Measurements from ENCODE around the gene SCUBE2.

The SCUBE2 gene

DNA sequence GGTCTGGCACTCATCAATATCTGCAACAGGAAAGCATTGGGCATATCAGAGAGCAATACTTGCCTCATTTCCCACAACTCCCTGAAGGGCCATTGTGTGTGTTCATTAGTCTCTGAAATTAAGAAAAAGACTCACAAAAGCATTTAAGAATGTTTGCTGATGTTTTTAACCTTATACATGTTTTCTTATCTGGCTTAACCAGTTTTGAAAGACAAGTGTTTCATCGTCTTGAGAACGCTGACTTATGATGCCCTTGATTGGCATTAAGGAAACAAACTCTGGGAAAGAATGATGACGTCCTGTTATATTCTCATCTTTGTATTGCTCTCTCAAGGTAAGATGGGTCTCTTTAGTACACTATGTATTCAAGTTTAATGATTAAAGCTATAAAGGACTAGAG is 32.0 kb downstream of the SCUBE2 start:
- H3K4me1 ChIP-seq (ENCODE audit: control insufficient read depth, insufficient read depth, low read length), result peaks cover 7% of the 10 kb centered on the region
- H3K9me3 ChIP-seq (ENCODE audit: control insufficient read depth in 2 of 2, low read length in 2 of 2), result no peaks in the 10 kb centered on the region
- H3K27ac ChIP-seq (ENCODE audit: low read length), result no peak overlapping the region
- no peak overlapping the region for H3K4me3 ChIP-seq (ENCODE audit: low read length in 2 of 2)
- H3K36me3 ChIP-seq (ENCODE audit: control insufficient read depth in 2 of 2, insufficient read depth in 2 of 2, low read length in 2 of 2), result peaks cover 5 to 13% of the 10 kb centered on the region in 2 donors
- H3K27me3 ChIP-seq (ENCODE audit: control insufficient read depth in 1 of 2, insufficient read depth in 2 of 2, low read length in 2 of 2), result no peaks in the 10 kb centered on the region
- H3K9ac ChIP-seq (ENCODE audit: low read length in 2 of 2), result no peak overlapping the region

DNA sequence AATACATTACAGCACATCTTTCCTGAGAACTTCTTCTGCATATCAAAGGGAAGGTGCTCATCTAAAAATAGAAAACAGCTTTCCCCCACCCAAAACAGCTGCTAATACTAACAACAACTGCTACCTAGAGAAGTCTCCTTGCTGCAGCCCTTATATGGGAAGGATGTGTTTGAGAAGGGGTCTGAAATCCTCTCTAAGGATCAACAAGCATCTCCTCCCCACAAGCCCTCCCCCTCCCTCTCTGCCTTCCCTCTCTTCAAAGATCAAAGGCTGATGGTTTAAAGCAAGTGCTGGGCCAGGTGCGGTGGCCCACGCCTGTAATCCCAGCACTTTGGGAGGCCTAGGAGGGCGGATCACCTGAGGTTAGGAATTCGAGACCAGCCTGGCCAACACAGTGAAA is 33.5 kb downstream of the SCUBE2 start:
- H3K36me3 ChIP-seq (ENCODE audit: control insufficient read depth in 2 of 2, insufficient read depth in 2 of 2, low read length in 2 of 2), result peaks cover 5 to 13% of the 10 kb centered on the region in 2 donors
- H3K27me3 ChIP-seq (ENCODE audit: control insufficient read depth in 1 of 2, insufficient read depth in 2 of 2, low read length in 2 of 2), result no peaks in the 10 kb centered on the region
- H3K9ac ChIP-seq (ENCODE audit: low read length in 2 of 2), result no peak overlapping the region
- no peak overlapping the region for H3K4me3 ChIP-seq (ENCODE audit: low read length in 2 of 2)
- H3K4me1 ChIP-seq (ENCODE audit: control insufficient read depth, insufficient read depth, low read length), result peaks cover 7% of the 10 kb centered on the region
- H3K27ac ChIP-seq (ENCODE audit: low read length), result no peak overlapping the region
- no peaks in the 10 kb centered on the region for H3K9me3 ChIP-seq (ENCODE audit: control insufficient read depth in 2 of 2, low read length in 2 of 2)

DNA sequence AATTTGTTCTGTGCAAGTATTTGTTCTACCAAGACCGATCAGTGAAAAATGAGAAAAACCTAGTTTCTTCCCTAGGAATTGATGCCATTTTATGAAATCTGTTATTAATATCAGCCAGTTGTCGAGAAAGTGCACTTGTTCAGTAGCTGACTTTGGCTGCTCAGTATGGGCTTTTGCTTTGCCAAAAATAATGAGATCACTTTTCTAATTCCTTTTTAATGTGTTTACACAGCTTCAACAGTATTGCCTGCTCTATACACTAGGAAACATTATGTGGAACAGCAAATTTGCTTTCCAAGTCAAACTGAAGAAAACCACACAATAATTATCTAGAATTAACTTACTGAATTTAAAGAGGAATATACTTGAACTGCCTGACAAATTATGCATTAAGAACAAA is 34.4 kb downstream of the SCUBE2 start:
- Histone ChIP-seq H3K9ac (ENCODE audit: low read length in 2 of 2) (no peak overlapping the region), H3K36me3 (ENCODE audit: control insufficient read depth in 2 of 2, insufficient read depth in 2 of 2, low read length in 2 of 2) (peaks cover 5 to 13% of the 10 kb centered on the region in 2 donors), H3K9me3 (ENCODE audit: control insufficient read depth in 2 of 2, low read length in 2 of 2) (no peaks in the 10 kb centered on the region), H3K4me1 (ENCODE audit: control insufficient read depth, insufficient read depth, low read length) (peaks cover 7% of the 10 kb centered on the region), H3K4me3 (ENCODE audit: low read length in 2 of 2) (no peak overlapping the region), H3K27ac (ENCODE audit: low read length) (no peak overlapping the region), H3K27me3 (ENCODE audit: control insufficient read depth in 1 of 2, insufficient read depth in 2 of 2, low read length in 2 of 2) (no peaks in the 10 kb centered on the region)

GRCh38 chr11:9056467-9056866 is 34.9 kb downstream of the SCUBE2 start:
- no peaks in the 10 kb centered on the region for H3K27me3 ChIP-seq (ENCODE audit: control insufficient read depth in 1 of 2, insufficient read depth in 2 of 2, low read length in 2 of 2)
- no peak overlapping the region for H3K9ac ChIP-seq (ENCODE audit: low read length in 2 of 2)
- H3K4me1 ChIP-seq (ENCODE audit: control insufficient read depth, insufficient read depth, low read length), result peaks cover 7% of the 10 kb centered on the region
- H3K27ac ChIP-seq (ENCODE audit: low read length), result no peak overlapping the region
- no peak overlapping the region for H3K4me3 ChIP-seq (ENCODE audit: low read length in 2 of 2)
- no peaks in the 10 kb centered on the region for H3K9me3 ChIP-seq (ENCODE audit: control insufficient read depth in 2 of 2, low read length in 2 of 2)
- H3K36me3 ChIP-seq (ENCODE audit: control insufficient read depth in 2 of 2, insufficient read depth in 2 of 2, low read length in 2 of 2), result peaks cover 5 to 11% of the 10 kb centered on the region in 2 donors

GRCh38 chr11:9053316-9054035 is 37.9 kb downstream of the SCUBE2 start:
- H3K4me1 ChIP-seq (ENCODE audit: control insufficient read depth, insufficient read depth, low read length), result peaks cover 18% of the 10 kb centered on the region
- H3K36me3 ChIP-seq (ENCODE audit: control insufficient read depth in 2 of 2, insufficient read depth in 2 of 2, low read length in 2 of 2), result peaks cover 0 to 4% of the 10 kb centered on the region in 2 donors
- H3K27ac ChIP-seq (ENCODE audit: low read length), result peak overlapping the region; percentile 11
- no peak overlapping the region for H3K9ac ChIP-seq (ENCODE audit: low read length in 2 of 2)
- no peaks in the 10 kb centered on the region for H3K27me3 ChIP-seq (ENCODE audit: control insufficient read depth in 1 of 2, insufficient read depth in 2 of 2, low read length in 2 of 2)
- H3K4me3 ChIP-seq (ENCODE audit: low read length in 2 of 2), result no peak overlapping the region
- no peaks in the 10 kb centered on the region for H3K9me3 ChIP-seq (ENCODE audit: control insufficient read depth in 2 of 2, low read length in 2 of 2)

DNA sequence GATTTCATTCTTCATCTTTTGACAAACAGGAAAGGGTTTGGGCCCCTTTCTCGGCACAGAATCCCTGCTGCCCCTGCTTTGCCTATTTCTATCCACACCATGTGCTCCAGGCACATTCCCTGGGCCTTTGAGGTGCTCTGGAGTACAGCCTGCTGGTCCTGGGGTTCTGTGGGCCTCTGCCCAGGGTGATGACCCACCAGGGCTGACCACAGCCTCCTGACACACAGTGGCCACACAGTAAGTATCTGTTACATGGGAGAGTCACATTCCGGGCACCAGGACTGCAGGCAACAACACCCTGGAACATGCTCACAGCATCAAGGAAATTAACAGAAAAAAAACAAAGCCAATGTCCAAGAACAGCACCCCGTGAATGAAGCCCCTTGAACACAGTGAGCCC is 39.1 kb downstream of the SCUBE2 start:
- H3K9me3 ChIP-seq (ENCODE audit: control insufficient read depth in 2 of 2, low read length in 2 of 2), result no peaks in the 10 kb centered on the region
- H3K9ac ChIP-seq (ENCODE audit: low read length in 2 of 2), result no peak overlapping the region

DNA sequence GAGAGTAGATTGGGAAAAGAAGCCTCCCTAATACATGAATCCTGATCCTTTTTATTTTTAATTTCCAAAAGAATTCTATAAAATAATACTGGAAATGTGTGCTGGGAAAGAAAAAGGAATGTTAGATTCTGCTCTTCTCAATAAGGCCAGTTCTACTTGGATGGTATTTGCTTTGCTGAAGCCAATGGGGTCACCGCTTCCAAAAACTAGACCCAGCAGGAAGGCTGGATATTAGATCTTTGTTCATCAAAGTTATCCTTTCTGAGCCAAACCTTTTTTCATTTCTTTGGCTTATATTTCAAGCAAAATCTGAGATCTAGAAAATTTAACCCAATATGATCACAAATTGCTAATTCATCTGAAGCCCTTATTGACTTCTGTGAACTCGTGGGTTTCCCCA is 41.4 kb downstream of the SCUBE2 start:
- Histone ChIP-seq H3K27me3 (ENCODE audit: control insufficient read depth in 1 of 2, insufficient read depth in 2 of 2, low read length in 2 of 2) (no peaks in the 10 kb centered on the region), H3K27ac (ENCODE audit: low read length) (peak overlapping the region; percentile 99), H3K9me3 (ENCODE audit: control insufficient read depth in 2 of 2, low read length in 2 of 2) (no peaks in the 10 kb centered on the region), H3K36me3 (ENCODE audit: control insufficient read depth in 2 of 2, insufficient read depth in 2 of 2, low read length in 2 of 2) (no peaks in the 10 kb centered on the region), H3K4me1 (ENCODE audit: control insufficient read depth, insufficient read depth, low read length) (peaks cover 37% of the 10 kb centered on the region), H3K4me3 (ENCODE audit: low read length in 2 of 2) (no peak overlapping the region), H3K9ac (ENCODE audit: low read length in 2 of 2) (no peak overlapping the region)

More for the DNA sequence above, 39.1 kb downstream of the SCUBE2 start:
- H3K36me3 ChIP-seq (ENCODE audit: control insufficient read depth in 2 of 2, insufficient read depth in 2 of 2, low read length in 2 of 2), result peaks cover 0 to 4% of the 10 kb centered on the region in 2 donors
- H3K27me3 ChIP-seq (ENCODE audit: control insufficient read depth in 1 of 2, insufficient read depth in 2 of 2, low read length in 2 of 2), result no peaks in the 10 kb centered on the region
- peaks cover 26% of the 10 kb centered on the region for H3K4me1 ChIP-seq (ENCODE audit: control insufficient read depth, insufficient read depth, low read length)
- no peak overlapping the region for H3K4me3 ChIP-seq (ENCODE audit: low read length in 2 of 2)
- H3K27ac ChIP-seq (ENCODE audit: low read length), result no peak overlapping the region

DNA sequence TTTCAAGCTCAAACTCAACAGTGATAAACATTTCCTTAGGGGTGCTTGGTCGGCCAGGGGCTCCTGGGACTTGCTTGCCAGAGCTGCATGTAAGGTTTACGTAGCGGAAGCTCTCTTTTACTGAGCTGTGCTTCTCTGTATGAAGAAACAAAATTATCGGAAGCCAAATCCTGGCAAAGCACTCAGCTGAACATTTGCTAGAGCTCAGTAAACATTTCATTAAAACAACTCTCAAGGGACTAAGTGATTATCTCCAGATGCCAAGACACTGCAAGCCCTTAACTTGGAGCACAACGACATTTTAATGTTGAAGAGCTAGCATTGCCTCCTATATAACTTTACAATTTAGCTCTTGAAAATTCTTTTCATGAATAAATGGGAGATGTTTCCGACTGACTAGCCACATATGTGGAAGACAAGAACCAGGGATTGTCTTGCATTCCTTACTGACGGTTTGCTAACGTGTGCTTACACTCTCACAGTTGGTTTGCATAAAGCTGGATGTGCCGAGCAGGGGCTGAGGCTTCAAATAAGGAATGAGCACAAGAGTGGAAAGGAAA is 43.4 kb downstream of the SCUBE2 start:
- peaks cover 43% of the 10 kb centered on the region for H3K4me1 ChIP-seq (ENCODE audit: control insufficient read depth, insufficient read depth, low read length)
- peak overlapping the region; percentile 64 to 71 for H3K9ac ChIP-seq (ENCODE audit: low read length in 2 of 2)
- peak overlapping the region; percentile 99 for H3K27ac ChIP-seq (ENCODE audit: low read length)
- no peaks in the 10 kb centered on the region for H3K36me3 ChIP-seq (ENCODE audit: control insufficient read depth in 2 of 2, insufficient read depth in 2 of 2, low read length in 2 of 2)
- no peaks in the 10 kb centered on the region for H3K9me3 ChIP-seq (ENCODE audit: control insufficient read depth in 2 of 2, low read length in 2 of 2)
- H3K27me3 ChIP-seq (ENCODE audit: control insufficient read depth in 1 of 2, insufficient read depth in 2 of 2, low read length in 2 of 2), result no peaks in the 10 kb centered on the region
- peak overlapping the region; percentile 45 to 64 for H3K4me3 ChIP-seq (ENCODE audit: low read length in 2 of 2)

DNA sequence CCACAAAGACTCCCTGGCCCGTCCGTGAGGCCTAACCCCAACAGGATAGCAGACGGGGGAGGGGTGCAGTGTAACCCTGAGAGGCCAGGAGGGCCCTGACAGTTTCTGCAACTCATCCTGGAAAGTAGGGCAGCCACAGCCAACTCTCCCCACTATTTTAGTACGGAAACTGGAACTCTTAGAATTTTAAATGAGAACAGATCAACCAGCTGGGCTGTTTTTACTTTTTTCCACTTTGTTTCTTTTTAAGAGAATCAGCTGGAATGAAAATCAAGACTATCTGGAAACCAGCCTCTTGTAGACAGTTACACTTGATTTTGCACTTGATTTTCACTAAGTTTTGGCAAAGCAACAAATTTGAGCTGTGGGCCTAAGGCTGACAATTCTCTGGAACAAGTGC is 44.9 kb downstream of the SCUBE2 start:
- Histone ChIP-seq H3K27ac (ENCODE audit: low read length) (peak overlapping the region; percentile 99), H3K4me3 (ENCODE audit: low read length in 2 of 2) (peak overlapping the region in 1 of 2 donors; percentile 64), H3K9me3 (ENCODE audit: control insufficient read depth in 2 of 2, low read length in 2 of 2) (no peaks in the 10 kb centered on the region), H3K4me1 (ENCODE audit: control insufficient read depth, insufficient read depth, low read length) (peaks cover 46% of the 10 kb centered on the region), H3K27me3 (ENCODE audit: control insufficient read depth in 1 of 2, insufficient read depth in 2 of 2, low read length in 2 of 2) (no peaks in the 10 kb centered on the region), H3K36me3 (ENCODE audit: control insufficient read depth in 2 of 2, insufficient read depth in 2 of 2, low read length in 2 of 2) (no peaks in the 10 kb centered on the region), H3K9ac (ENCODE audit: low read length in 2 of 2) (peak overlapping the region; percentile 64 to 71)

DNA sequence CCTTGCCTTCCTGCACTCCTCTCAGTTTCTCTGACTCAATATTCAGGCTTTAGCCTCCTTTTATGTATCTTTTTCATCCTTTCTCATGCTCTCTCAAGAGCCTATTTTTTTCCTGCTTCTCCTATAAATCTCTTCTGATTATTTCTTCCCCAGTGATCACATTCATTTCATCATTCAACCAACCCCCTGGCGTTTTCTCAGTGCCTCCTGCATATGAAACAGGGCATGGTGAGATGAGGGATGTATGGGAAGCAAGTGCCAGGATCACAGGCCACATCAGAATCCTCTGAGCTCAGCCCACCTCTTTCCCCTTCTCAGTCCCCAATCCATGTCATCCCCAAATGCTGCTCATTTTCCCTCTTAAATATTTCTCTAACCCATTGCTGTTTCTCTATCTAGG is 48.9 kb downstream of the SCUBE2 start:
- Histone ChIP-seq H3K27ac (ENCODE audit: low read length) (no peak overlapping the region), H3K9me3 (ENCODE audit: control insufficient read depth in 2 of 2, low read length in 2 of 2) (no peaks in the 10 kb centered on the region), H3K4me3 (ENCODE audit: low read length in 2 of 2) (no peak overlapping the region)

DNA sequence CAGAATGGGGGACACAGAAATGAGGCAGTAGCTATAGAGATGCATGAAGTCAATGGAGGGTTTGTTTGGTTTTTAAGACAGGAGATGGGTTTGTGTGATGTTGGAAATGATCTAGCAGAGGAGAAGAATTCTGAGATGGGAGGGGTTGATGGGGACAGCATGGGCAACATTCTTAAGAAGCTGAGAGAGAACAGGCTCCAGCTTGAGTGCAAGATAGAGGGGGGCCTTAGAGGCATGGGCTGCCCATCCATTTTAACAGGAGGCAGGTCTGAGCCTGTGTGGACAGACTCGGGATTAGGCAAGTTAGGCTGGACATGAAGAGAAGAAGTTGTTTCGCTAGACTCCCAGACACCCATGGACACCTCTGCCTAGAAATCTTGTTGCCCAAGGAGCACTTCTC is 49.7 kb downstream of the SCUBE2 start:
- no peak overlapping the region for H3K4me3 ChIP-seq (ENCODE audit: low read length in 2 of 2)
- H3K9ac ChIP-seq (ENCODE audit: low read length in 2 of 2), result no peak overlapping the region
- no peaks in the 10 kb centered on the region for H3K27me3 ChIP-seq (ENCODE audit: control insufficient read depth in 1 of 2, insufficient read depth in 2 of 2, low read length in 2 of 2)
- peaks cover 22% of the 10 kb centered on the region for H3K4me1 ChIP-seq (ENCODE audit: control insufficient read depth, insufficient read depth, low read length)
- H3K36me3 ChIP-seq (ENCODE audit: control insufficient read depth in 2 of 2, insufficient read depth in 2 of 2, low read length in 2 of 2), result peaks cover 0 to 2% of the 10 kb centered on the region in 2 donors
- no peak overlapping the region for H3K27ac ChIP-seq (ENCODE audit: low read length)
- H3K9me3 ChIP-seq (ENCODE audit: control insufficient read depth in 2 of 2, low read length in 2 of 2), result no peaks in the 10 kb centered on the region

More for the DNA sequence above, 48.9 kb downstream of the SCUBE2 start:
- Histone ChIP-seq H3K9ac (ENCODE audit: low read length in 2 of 2) (no peak overlapping the region), H3K4me1 (ENCODE audit: control insufficient read depth, insufficient read depth, low read length) (peaks cover 29% of the 10 kb centered on the region), H3K27me3 (ENCODE audit: control insufficient read depth in 1 of 2, insufficient read depth in 2 of 2, low read length in 2 of 2) (no peaks in the 10 kb centered on the region), H3K36me3 (ENCODE audit: control insufficient read depth in 2 of 2, insufficient read depth in 2 of 2, low read length in 2 of 2) (peaks cover 0 to 2% of the 10 kb centered on the region in 2 donors)
